Thymus (tissue), 11 donors: ENCODE measurements around the gene PKNOX2. TPM values are rescaled to one million over a fixed set of nuclear protein-coding genes. Genes with fewer than 3 reads are reported as not detected.

ENCODE experiments used
- DNase-seq, 9 donors: peaks; one replicate each; pipeline ENCODE4 v3.0.0-alpha.2; 2013; ENCODE audit warnings: low spot score in 9 of 9, low read depth in 6 of 9, missing footprints in 1 of 9
- H3K27ac ChIP-seq, 2 donors: one replicate each; pipeline ENCODE4 v1.5.1; 2013; ENCODE audit warnings: control low read depth in 1 of 2, low read depth in 1 of 2, low read length in 1 of 2, mild to moderate bottlenecking in 1 of 2, moderate library complexity in 1 of 2
- H3K27me3 ChIP-seq, 2 donors: one replicate each; pipeline ENCODE4 v1.5.1; 2013; ENCODE audit warnings: low read length in 1 of 2; ENCODE audit not compliant: control insufficient read depth in 2 of 2, insufficient read depth in 1 of 2
- H3K36me3 ChIP-seq, 2 donors: one replicate each; pipeline ENCODE4 v1.5.1; 2013; ENCODE audit warnings: low read length in 1 of 2, mild to moderate bottlenecking in 1 of 2, moderate library complexity in 1 of 2; ENCODE audit not compliant: control insufficient read depth in 2 of 2, insufficient read depth in 2 of 2
- H3K4me1 ChIP-seq, 2 donors: one replicate each; pipeline ENCODE4 v1.5.1; 2013; ENCODE audit warnings: low read length in 2 of 2; ENCODE audit not compliant: control insufficient read depth in 2 of 2, insufficient read depth in 2 of 2
- H3K4me3 ChIP-seq, 2 donors: one replicate each; pipeline ENCODE4 v1.5.1; 2013; ENCODE audit warnings: low read length in 2 of 2, control low read depth in 1 of 2, mild to moderate bottlenecking in 1 of 2
- H3K9me3 ChIP-seq, 2 donors: one replicate each; pipeline ENCODE4 v1.5.1; 2013; ENCODE audit warnings: low read length in 1 of 2, mild to moderate bottlenecking in 1 of 2; ENCODE audit not compliant: control insufficient read depth in 2 of 2, insufficient read depth in 1 of 2
- WGBS: extraction: QIAGEN DNeasy Blood & Tissue Kit; methylation state at CpG from one replicate; pipeline ENCODE4 v1.1.7; 2013; 5-methylcytosine and 5-hydroxymethylcytosine counted together
- polyA plus RNA-seq: library from polyadenylated mRNA; stranded (reverse); fragments of 200-250 nt; gene quantifications from one replicate; pipeline ENCODE4 v1.2.3, GENCODE V29; 2013
- total RNA-seq: library from RNA; stranded (reverse); fragments of 120-200 nt; gene quantifications from one replicate; pipeline ENCODE4 v1.2.4, GENCODE V29; 2013
- donor health status: healthy.

PKNOX2 gene
- total and polyA plus RNA-seq, 2 donors, result 1.3 to 2.2 TPM

DNA sequence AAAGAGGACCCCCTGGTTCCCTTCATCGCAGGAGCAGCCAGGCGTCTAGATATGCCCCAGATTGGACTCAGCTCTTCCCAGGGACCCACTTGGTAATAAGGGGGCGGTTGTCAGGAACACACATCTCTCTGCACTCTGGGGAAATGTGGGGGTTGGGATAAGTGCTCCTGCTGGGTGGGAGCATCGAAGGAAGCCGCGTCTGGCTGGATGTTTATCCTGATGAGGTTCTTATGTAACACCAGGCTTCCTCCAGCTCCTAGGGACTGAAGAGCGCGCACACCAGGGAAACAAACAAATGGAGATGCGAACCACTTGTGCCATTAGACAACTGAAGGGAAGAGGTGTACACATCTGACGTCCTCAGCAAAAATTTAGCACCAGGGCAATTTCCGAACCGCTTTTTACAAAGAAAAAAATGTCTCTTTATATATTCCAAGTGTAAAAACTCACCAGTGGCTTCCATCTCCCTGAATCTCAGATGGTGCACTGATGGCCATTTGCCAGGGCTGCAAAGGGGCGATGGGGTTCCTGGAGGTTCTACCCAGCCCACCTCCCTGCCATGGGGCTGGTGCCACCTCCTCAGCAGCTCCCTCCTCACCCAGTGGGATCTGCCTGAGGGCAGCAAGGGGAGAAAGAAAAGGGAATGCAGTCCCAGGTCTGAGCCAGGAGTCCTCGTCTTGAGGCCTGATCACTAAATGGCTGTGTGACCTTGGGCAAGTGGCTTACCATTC lies 89.4 kb downstream of the PKNOX2 start:
- Histone ChIP-seq H3K9me3 (no peaks in the 10 kb centered on the region), H3K27ac (no peak overlapping the region), H3K4me3 (no peak overlapping the region), H3K4me1 (no peaks in the 10 kb centered on the region), H3K36me3 (no peaks in the 10 kb centered on the region), H3K27me3 (peaks cover 0 to 2% of the 10 kb centered on the region in 2 donors)
- WGBS, result 74% methylated on average over 14 of the region's 14 CpGs
- DNase-seq, result no peak

DNA sequence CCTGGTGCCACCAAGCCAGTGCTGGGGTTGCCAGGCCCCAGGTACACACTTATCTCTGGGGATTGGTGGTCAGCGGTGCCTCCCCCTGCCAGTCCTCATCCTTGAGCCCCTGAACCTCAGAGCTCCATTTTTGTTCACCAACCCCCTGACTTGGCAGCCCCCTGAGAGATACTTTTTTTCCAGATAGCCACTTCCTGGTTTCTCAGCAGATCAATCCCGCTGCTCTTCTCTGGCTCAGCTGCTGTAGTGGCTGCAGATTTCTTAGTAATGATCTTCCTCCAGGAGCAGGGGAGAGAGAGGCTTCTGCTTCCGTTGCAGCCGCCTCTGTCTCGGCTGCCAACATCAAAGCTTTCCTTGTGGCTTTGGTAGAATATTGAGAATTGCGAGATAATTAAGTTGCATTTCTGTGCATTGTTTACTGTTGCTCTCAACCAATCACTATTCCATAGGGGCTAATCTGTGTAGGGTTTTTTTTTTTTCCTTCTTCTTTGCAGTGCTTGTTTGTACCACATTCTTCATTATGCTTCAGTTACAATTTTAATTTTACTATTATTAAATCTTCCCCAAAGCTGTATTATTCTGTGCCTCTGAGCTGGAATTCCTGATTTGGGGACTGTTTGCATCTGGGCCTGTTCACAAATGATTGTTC lies 92.1 kb downstream of the PKNOX2 start:
- WGBS, result 77% methylated on average over 6 of the region's 6 CpGs
- Histone ChIP-seq H3K4me1 (no peaks in the 10 kb centered on the region), H3K27me3 (peaks cover 0 to 10% of the 10 kb centered on the region in 2 donors), H3K4me3 (no peak overlapping the region), H3K9me3 (no peaks in the 10 kb centered on the region), H3K36me3 (no peaks in the 10 kb centered on the region), H3K27ac (no peak overlapping the region)
- DNase-seq, result no peak

DNA sequence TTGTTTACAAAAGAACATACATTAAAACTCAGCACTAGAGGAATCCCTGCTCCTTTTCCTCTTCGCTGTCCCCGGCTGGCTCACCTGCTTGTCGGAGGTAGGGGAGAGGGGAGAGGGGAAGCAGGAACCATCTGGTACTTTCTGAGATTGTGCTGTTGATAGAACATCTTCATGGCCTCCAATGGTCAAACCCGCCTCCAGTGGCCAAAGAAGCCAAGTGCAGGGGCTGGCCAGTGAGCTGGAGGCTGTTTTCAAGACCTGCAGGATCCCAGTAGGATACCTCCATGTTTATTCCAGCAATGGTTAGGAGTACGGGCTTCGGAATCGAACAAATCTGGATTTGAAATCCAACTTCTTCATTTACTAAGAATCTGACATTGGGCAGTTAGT lies 92.6 kb downstream of the PKNOX2 start:
- Histone ChIP-seq H3K4me3 (no peak overlapping the region), H3K27ac (no peak overlapping the region), H3K9me3 (no peaks in the 10 kb centered on the region), H3K36me3 (no peaks in the 10 kb centered on the region), H3K4me1 (no peaks in the 10 kb centered on the region), H3K27me3 (peaks cover 0 to 15% of the 10 kb centered on the region in 2 donors)
- DNase-seq, result no peak
- WGBS, result 87% methylated on average over 7 of the region's 7 CpGs

- no peak overlapping the region for H3K27ac ChIP-seq
- H3K4me1 ChIP-seq, result no peaks in the 10 kb centered on the region
- no peaks in the 10 kb centered on the region for H3K36me3 ChIP-seq
- no peaks in the 10 kb centered on the region for H3K9me3 ChIP-seq
- no peak for DNase-seq
- no peak overlapping the region for H3K4me3 ChIP-seq
- WGBS, result 95% methylated on average over 4 of the region's 4 CpGs
- peaks cover 3 to 19% of the 10 kb centered on the region in 2 donors for H3K27me3 ChIP-seq
Measured at GRCh38 chr11:125257751-125258150, 93.2 kb downstream of the PKNOX2 start.

- Histone ChIP-seq H3K36me3 (no peaks in the 10 kb centered on the region), H3K4me3 (no peak overlapping the region), H3K9me3 (no peaks in the 10 kb centered on the region), H3K4me1 (no peaks in the 10 kb centered on the region), H3K27me3 (peaks cover 10 to 26% of the 10 kb centered on the region in 2 donors), H3K27ac (no peak overlapping the region)
- no peak for DNase-seq
- 94% methylated on average over 8 of the region's 8 CpGs for WGBS
Measured at GRCh38 chr11:125258291-125259032, 93.9 kb downstream of the PKNOX2 start.

GRCh38 chr11:125261588-125261987 lies 97.0 kb downstream of the PKNOX2 start:
- no peak for DNase-seq
- WGBS, result 95% methylated on average over 4 of the region's 4 CpGs

DNA sequence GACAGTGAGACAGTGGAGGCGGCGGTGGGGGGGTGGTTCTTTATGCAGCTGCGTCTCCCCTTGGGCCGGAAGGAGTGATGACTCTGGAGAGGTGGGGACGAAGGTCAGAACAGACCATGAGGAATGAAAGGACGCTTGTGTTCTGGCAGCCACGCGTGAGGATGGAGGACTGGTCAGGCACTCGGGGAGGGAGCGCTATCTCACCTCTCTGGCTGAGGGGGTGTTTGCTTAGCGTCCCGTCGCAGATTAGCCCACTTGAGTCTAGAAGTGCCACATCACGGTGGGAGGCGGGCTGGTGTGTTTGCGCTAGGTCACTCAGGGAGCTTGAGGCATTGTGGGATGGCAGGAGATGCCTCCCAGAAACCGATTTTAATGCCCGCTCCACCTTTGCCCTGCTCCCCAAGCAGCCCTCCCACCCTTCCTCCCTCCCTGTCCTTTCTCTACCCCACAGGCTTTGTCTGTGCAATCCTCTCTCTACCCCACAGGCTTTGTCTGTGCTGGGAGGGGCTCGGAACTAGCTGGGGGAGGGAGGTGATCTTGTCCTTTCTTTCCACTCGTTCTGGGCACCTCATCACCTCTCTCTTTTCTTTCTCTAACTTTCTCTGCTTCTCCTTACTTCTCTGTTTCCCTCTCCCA lies 97.8 kb downstream of the PKNOX2 start:
- H3K4me3 ChIP-seq, result no peak overlapping the region
- DNase-seq, result no peak
- H3K4me1 ChIP-seq, result no peaks in the 10 kb centered on the region
- H3K27ac ChIP-seq, result no peak overlapping the region
- H3K9me3 ChIP-seq, result no peaks in the 10 kb centered on the region
- H3K27me3 ChIP-seq, result peaks cover 14 to 49% of the 10 kb centered on the region in 2 donors
- no peaks in the 10 kb centered on the region for H3K36me3 ChIP-seq
- WGBS, result 52% methylated on average over 20 of the region's 20 CpGs

More at GRCh38 chr11:125261588-125261987, 97.0 kb downstream of the PKNOX2 start:
- Histone ChIP-seq H3K4me1 (no peaks in the 10 kb centered on the region), H3K27ac (no peak overlapping the region), H3K9me3 (no peaks in the 10 kb centered on the region), H3K4me3 (no peak overlapping the region), H3K27me3 (peaks cover 14 to 48% of the 10 kb centered on the region in 2 donors), H3K36me3 (no peaks in the 10 kb centered on the region)

DNA sequence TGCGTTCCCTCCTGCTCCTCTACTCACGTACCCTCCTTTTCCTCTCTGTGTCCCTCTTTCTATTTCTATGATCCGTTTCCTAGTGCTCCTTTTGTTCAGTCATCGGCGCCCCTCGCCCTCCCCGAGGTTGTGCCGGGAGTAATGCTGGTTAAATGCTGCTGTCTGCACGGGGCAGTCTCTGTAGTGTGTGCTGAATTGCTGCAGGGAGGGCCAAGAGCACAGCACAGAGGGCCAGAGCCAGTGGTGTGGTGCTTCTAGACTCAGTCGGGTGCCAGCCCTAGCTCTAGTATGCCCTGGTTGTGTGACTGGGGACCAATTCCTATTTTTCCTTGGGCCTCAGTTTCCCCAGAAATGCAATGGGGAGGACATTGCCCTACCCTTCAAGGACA lies 98.3 kb downstream of the PKNOX2 start:
- 14% methylated on average over 10 of the region's 10 CpGs for WGBS
- Histone ChIP-seq H3K4me1 (no peaks in the 10 kb centered on the region), H3K9me3 (no peaks in the 10 kb centered on the region), H3K27ac (no peak overlapping the region), H3K36me3 (no peaks in the 10 kb centered on the region), H3K27me3 (peaks cover 14 to 49% of the 10 kb centered on the region in 2 donors), H3K4me3 (no peak overlapping the region)
- DNase-seq, result no peak
